ENCODE results near the gene ZRANB3.
"Not testable (repeated sequence)": the region's sequence is repeated elsewhere in the genome, so short reads cannot be mapped to it uniquely, and the experiment has no call there.

Gene ZRANB3

GRCh38 chr2:135409436-135409835, 121.6 kb downstream of the ZRANB3 start:
- no peak for DNase-seq (ENCODE audit: low read depth)
- H3K4me3 ChIP-seq (ENCODE audit: low read length) = no peak overlapping the region
- TF ChIP-seq, protein P1, sequence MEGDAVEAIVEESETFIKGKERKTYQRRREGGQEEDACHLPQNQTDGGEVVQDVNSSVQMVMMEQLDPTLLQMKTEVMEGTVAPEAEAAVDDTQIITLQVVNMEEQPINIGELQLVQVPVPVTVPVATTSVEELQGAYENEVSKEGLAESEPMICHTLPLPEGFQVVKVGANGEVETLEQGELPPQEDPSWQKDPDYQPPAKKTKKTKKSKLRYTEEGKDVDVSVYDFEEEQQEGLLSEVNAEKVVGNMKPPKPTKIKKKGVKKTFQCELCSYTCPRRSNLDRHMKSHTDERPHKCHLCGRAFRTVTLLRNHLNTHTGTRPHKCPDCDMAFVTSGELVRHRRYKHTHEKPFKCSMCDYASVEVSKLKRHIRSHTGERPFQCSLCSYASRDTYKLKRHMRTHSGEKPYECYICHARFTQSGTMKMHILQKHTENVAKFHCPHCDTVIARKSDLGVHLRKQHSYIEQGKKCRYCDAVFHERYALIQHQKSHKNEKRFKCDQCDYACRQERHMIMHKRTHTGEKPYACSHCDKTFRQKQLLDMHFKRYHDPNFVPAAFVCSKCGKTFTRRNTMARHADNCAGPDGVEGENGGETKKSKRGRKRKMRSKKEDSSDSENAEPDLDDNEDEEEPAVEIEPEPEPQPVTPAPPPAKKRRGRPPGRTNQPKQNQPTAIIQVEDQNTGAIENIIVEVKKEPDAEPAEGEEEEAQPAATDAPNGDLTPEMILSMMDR (conservative IDR thresholded peaks at IDR 0.05; ENCODE audit: low read depth, low read length) = no peak

DNA sequence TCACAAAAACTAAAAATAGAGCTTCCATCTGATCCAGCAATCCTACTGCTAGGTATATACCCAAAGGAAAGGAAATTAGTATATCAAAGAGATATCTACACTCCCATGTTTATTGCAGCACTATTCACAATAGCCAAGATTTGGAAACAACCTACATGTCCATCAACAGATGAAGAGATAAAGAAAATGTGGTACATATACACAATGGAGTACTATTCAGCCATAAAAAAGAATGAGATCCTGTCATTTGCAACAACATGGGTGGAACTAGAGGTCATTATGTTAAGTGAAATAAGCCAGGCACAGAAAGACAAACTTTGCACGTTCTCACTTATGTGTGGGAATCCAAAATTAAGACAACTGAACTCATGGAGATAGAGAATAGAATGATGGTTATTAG, 134.8 kb downstream of the ZRANB3 start:
- not testable (repeated sequence) for DNase-seq (ENCODE audit: low read depth); H3K4me3 ChIP-seq (ENCODE audit: low read length)

DNA sequence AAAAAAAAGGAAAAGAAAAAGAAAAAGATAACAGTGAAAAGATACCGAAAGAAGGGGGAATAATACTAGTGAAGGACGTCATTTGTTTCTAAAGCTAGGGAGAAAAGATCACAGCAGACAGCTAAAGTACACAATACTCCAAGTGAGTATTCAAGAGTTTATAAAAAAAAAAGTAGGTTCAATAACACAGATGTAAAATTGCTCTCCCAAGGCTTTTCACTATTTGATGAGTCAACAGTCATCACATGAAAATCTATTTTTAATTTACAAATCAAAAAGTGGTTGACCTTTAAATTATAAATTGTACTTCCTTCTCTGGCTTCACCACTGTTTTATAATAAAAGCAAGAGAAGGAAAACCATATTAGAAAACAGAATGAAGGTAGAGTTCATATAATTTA, 144.0 kb downstream of the ZRANB3 start:
- DNase-seq (ENCODE audit: low read depth) = no peak
- TF ChIP-seq, protein P1 (conservative IDR thresholded peaks at IDR 0.05; ENCODE audit: low read depth, low read length) = no peak
- H3K4me3 ChIP-seq (ENCODE audit: low read length) = no peak overlapping the region

- no peak for DNase-seq (ENCODE audit: low read depth)
- TF ChIP-seq, protein P1 (conservative IDR thresholded peaks at IDR 0.05; ENCODE audit: low read depth, low read length) = no peak
- H3K4me3 ChIP-seq (ENCODE audit: low read length) = no peak overlapping the region
These were observed 152.4 kb downstream of the ZRANB3 start for GRCh38 chr2:135378591-135378990.

- H3K4me3 ChIP-seq (ENCODE audit: low read length) = no peak overlapping the region
- TF ChIP-seq, protein P1 (conservative IDR thresholded peaks at IDR 0.05; ENCODE audit: low read depth, low read length) = no peak
- no peak for DNase-seq (ENCODE audit: low read depth)
These were observed 157.3 kb downstream of the ZRANB3 start for GRCh38 chr2:135373702-135374101.

- TF ChIP-seq, protein P1 (conservative IDR thresholded peaks at IDR 0.05; ENCODE audit: low read depth, low read length) = no peak
- no peak for DNase-seq (ENCODE audit: low read depth)
- no peak overlapping the region for H3K4me3 ChIP-seq (ENCODE audit: low read length)
These were observed 181.1 kb downstream of the ZRANB3 start for GRCh38 chr2:135349941-135350340.

DNA sequence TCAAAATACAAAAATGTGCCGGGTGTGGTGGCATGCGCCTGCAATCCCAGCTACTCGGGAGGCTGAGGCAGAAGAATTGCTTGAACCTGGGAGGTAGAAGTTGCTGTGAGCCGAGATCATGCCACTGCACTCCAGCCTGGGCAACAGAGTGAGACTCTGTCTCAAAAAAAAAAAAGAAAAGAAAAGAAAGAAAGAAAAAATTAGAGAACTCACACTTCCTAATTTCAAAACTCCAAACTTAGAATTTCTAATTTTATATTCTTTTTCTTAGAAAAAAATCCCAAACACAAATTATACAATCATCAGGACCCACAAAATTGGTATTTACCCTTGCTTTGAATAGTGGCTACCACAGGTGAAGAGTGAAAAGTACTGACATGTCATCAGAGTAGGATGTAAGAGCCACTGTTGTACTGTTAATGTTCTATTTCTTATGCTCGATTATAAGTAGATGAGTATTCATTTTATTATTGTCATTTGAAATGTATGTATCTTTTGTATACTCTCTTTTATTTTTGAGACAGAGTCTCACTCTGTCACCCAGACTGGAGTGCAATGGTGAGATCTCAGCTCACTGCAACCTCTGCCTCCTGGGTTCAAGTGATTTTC, 182.8 kb downstream of the ZRANB3 start:
- H3K4me3 ChIP-seq (ENCODE audit: low read length); DNase-seq (ENCODE audit: low read depth): not testable (repeated sequence)

GRCh38 chr2:135337071-135337470, 193.9 kb downstream of the ZRANB3 start:
- H3K4me3 ChIP-seq (ENCODE audit: low read length) = no peak overlapping the region
- TF ChIP-seq, protein P1 (conservative IDR thresholded peaks at IDR 0.05; ENCODE audit: low read depth, low read length) = no peak
- peak; percentile 14 for DNase-seq (ENCODE audit: low read depth)

Measured in retinal pigment epithelial cell (primary cell).